C1 segment of cervical spinal cord (tissue), 14 donors: ENCODE results near the gene FSIP2.
"Not testable (repeated sequence)": the region's sequence is repeated elsewhere in the genome, so short reads cannot be mapped to it uniquely, and the experiment has no call there.

Experiments used
- DNase-seq, 14 donors: peaks; one replicate each; lab custom pipeline; 2025; lab: John Stamatoyannopoulos, UW

The FSIP2 gene

DNA sequence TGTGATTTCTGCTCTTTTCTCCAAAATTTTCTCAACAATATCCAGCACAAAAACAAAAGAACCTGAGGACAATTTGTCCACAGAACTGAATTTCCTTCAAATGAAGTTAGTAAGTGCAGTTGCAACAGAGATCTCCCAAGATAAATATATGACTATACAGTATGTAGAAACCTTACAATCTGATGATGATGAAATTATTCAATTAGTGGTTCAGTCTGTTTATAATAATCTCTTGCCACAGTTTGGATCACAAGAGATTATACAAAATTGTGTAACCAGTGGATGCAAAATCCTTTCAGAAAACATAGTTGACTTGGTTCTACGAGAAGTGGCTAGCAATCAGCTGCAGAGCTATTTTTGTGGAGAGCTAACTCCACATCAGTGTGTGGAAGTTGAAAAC is 68.7 kb downstream of the FSIP2 start:
- DNase-seq: no peak

DNA sequence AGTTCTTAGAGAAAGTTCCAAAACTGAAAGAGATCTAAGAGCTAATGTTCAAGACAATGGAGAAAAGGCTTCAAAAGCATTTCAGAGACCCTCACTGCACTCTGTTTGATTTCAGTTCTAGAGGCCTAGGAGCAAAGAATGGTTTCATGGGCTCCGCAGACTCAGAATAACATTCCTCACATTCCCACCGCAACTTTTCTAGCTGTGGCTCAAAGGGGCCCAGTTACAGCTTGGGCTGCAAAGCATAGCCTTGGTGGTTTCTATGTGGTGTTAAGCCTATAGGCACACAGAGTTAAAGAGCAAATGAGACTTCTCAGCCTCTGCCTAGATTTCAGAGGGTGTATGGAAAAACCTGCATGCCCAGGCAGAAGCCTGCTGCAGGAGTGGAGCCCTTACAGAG is 73.0 kb downstream of the FSIP2 start:
- no peak for DNase-seq

DNA sequence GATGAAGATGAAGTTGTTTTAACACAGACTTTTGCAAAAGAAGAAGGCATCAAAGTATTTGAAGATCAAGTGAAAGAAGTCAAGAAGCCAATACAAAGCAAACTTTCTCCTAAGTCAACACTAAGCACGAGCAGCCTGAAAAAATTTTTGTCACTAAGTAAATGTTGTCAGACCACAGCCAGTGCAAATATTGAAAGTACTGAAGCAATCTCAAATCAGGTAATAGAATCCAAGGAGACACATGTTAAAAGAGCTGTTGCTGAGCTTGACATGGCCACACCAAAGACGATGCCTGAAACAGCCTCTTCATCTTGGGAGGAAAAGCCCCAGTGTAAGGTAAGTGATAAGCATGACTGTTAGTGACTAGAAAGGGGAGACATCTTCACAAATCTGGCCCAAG is 75.1 kb downstream of the FSIP2 start:
- DNase-seq: no peak

- DNase-seq: no peak
Observed at GRCh38 chr2:185817991-185818390, 79.4 kb downstream of the FSIP2 start.

DNA sequence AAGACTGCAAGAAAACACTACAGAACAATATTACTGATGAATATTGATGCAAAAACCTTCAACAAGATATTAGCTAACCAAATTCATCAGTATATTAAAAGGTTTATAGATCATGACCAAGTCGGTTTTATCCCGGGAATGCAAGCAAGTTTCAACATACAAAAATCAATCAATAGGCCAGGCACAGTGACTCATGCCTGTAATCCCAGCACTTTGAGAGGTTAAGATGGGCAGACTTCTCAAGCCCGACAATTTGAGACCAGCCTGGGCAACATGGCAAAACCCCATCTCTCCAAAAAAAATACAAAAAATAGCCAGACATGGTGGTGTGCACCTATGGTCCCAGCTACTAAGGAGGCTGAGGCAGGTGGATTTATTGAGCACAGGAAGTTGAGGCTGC is 82.9 kb downstream of the FSIP2 start:
- no peak for DNase-seq

GRCh38 chr2:185823773-185824172 is 85.2 kb downstream of the FSIP2 start:
- DNase-seq: no peak

GRCh38 chr2:185825557-185825956 is 87.0 kb downstream of the FSIP2 start:
- no peak for DNase-seq

DNA sequence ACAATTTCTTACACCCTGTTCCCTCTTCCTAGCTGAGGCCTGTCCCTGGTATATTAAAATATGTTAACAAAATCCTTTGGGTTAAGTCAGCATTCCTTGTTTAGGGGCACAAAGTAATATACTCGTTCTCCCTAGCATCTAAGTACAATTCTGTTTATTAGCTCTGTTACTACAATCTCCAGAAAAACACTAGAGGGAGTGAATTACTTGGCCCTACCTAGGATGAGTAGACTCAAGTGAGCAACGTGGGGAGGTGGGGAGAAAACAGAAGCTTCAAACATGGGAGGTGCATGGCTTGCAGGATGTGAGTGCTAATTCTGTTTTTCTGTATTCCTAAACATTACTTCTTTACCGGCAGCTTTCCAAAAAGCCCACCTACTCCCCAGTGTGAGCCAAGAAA is 89.7 kb downstream of the FSIP2 start:
- DNase-seq: no peak

DNA sequence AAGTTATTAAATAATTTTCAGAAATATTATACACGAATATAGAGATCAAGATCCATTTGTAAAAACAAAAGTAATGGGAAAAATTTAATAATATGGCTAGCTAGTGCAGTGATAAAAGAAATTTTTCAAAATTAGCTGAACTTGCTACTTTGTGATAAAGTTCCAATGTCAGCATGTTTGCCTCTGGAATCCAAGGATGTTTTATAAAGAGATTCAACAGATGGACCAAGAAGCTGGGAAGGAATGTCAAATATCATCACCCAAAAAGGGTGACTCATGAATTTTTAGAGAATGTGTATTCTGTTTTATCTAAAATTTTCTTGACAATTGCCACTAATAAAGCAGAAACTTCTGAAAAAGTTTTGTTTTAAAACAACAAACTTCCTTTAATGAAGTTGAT is 95.3 kb downstream of the FSIP2 start:
- no peak for DNase-seq

DNA sequence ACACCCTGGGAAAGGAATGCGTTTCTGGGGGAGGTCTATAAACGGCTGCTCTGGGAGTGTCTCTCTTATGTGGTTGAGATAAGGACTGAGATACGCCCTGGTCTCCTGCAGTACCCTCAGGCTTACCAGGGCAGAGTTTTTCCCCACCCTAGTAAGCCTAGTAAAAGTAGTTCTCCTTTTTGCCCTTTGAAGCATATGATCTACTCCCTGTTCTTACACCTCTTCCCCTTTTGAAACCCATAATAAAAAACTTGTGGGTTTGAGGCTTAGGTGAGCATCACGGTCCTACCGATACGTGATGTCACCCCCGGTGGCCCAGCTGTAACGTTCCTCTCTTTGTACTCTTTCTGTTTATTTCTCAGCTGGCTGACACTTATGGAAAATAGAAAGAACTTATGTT is 97.4 kb downstream of the FSIP2 start:
- no peak for DNase-seq

GRCh38 chr2:185854885-185855284 is 116.3 kb downstream of the FSIP2 start:
- no peak for DNase-seq

- no peak for DNase-seq
Observed at GRCh38 chr2:185857691-185858090, 119.1 kb downstream of the FSIP2 start.

DNA sequence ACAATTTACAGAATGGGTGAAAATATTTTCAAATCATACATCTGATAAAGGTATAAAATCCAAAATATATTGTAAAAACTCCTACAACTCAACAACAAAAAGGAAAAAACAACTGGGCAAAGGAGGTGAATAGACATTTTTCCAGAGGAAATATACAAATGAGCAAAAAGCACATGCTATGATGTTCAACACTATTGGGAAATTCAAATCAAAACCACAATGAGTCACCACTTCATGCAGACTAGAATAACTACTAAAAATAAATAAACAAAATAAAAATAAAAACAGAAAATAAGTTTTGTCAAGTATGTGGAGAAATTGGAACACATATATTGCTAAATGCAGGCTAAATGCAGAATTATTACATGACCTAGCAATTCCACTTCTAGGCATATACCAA is 120.9 kb downstream of the FSIP2 start:
- DNase-seq: no peak

GRCh38 chr2:185860321-185860720 is 121.7 kb downstream of the FSIP2 start:
- no peak for DNase-seq

DNA sequence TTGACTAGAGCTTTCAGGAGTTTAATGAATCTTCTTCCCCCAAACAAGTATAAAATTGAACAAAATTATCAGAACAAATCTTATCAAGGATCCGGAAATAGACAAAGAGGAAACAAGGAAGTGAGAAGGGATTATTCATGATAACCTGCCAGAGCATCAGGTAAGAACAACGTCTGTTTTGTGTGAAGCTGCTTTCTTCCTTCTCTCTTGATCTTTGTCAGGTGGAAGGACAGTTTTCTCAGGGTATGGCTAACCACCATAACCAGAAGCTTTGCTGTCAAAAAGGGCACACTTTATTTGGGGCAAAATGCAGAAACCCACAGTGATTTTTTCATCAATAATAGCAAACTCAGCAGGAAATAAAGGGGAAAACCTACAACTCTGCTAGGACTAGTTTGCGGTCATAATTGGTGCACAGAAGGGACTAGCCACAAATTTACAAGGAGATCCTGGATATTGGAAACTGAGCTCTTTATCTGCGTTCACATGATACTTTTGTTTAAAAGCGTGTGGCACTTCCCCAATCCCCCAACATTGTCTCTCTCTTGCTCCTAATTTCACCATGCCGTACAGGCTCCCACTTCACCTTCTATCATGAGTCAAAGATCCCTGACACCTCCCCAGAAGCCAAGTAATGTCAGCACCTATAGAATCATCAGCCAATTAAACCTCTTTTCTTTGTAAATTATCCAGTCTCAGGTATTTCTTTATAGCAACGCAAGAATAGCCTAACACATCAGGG is 124.2 kb downstream of the FSIP2 start:
- DNase-seq: no peak

DNA sequence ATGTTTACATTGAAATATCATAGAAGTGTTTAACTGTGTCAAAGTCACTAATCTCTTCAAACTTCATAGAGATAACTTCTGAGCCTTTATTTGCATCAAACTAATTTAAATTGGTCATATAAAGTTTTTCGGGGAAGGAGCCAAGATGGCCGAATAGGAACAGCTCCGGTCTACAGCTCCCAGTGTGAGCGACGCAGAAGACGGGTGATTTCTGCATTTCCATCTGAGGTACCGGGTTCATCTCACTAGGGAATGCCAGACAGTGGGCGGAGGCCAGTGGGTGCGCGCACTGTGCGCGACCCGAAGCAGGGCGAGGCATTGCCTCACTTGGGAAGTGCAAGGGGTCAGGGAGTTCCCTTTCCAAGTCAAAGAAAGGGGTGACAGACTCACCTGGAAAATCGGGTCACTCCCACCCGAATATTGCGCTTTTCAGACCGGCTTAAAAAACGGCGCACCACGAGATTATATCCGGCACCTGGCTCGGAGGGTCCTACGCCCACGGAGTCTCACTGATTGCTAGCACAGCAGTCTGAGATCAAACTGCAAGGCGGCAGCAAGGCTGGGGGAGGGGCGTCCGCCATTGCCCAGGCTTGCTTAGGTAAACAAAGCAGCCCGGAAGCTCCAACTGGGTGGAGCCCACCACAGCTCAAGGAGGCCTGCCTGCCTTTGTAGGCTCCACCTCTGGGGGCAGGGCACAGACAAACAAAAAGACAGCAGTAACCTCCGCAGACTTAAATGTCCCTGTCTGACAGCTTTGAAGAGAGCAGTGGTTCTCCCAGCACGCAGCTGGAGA is 126.1 kb downstream of the FSIP2 start:
- DNase-seq: not testable (repeated sequence)

DNA sequence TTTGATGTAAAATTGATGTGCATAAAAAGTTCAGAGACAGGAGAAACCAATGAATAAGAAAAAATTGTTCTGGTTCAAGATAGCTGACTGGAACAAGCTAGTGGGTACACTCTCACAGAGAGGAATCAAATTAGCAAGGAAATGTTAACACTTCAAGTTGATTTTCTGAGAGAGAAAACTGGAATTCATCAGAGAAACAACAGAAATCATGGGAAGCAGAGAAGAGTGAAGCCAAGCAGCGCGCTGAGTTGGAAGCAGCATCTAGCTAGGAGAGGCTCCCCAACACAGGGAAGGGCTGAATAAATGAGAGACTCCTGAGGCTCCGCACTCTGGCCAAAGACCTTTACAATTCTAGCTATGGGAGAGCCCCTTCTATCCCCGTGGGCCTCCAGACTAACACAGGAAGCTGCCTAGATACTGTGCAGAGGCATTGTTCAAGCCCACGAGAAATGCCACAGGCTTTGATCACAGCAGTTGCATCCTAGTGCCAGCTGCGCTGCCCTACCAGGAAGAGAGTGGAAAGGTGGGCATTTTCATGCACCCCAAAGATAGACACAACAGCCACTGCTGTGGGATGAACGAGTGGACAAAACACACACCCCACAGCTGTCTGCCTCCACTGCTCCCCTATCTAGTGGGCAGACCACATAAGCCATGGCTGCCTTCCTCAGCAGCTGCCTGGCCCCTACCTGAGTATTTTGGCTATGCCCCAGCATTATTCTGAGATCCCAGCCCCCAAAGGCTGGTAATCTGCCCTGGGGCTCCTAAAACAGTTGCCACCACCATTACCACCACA is 136.7 kb downstream of the FSIP2 start:
- no peak for DNase-seq

GRCh38 chr2:185876234-185876633 is 137.6 kb downstream of the FSIP2 start:
- DNase-seq: no peak

GRCh38 chr2:185880396-185880795 is 141.8 kb downstream of the FSIP2 start:
- DNase-seq: no peak
